PC-9 (cell line): ENCODE results near the gene TAMM41. TPM values are rescaled to one million over a fixed set of nuclear protein-coding genes. Genes with fewer than 3 reads are reported as not detected.

Experiments used
- BruUV-seq: library from RNA; stranded (reverse); fragments of 400-500 nt; replicated peaks from 2 replicates; lab custom pipeline; 2021; lab: Mats Ljungman, UMichigan
- CTCF ChIA-PET: fragments of 300-600 bp; sonication (Branson Sonifier 250); formaldehyde crosslinking; loops from one replicate; lab custom pipeline; 2022; ENCODE audit warnings: antibody characterized with exemption; lab: Charles Lee
- POLR2A ChIA-PET: fragments of 300-600 bp; sonication (Branson Sonifier 250); formaldehyde crosslinking; loops from one replicate; lab custom pipeline; 2022; ENCODE audit warnings: antibody characterized with exemption; ENCODE audit not compliant: unreplicated experiment; lab: Charles Lee
- DNase-seq, 2 experiments: peaks; one replicate each; pipeline versions ENCODE4 v3.0.0 to v3.0.0-alpha.2; 2015 to 2022; ENCODE audit warnings: mixed read lengths in 1 of 2
- H2AFZ ChIP-seq: fragments of 200-600 bp; sonication (generic); 2 replicates; pipeline ENCODE4 v1.8.1; 2017; ENCODE audit warnings: antibody characterized with exemption
- H3F3A ChIP-seq: fragments of 200-600 bp; sonication (generic); 2 replicates; pipeline ENCODE4 v1.8.1; 2017; ENCODE audit warnings: antibody characterized with exemption, mild to moderate bottlenecking, low read depth; ENCODE audit not compliant: insufficient read depth
- H3K27ac ChIP-seq: fragments of 200-600 bp; sonication (generic); 2 replicates; pipeline ENCODE4 v1.6.1; 2016; ENCODE audit warnings: mixed run types
- H3K27me3 ChIP-seq: fragments of 200-600 bp; sonication (generic); 2 replicates; pipeline ENCODE4 v1.6.1; 2016; ENCODE audit warnings: low read depth, mixed run types; ENCODE audit not compliant: insufficient read depth
- H3K36me3 ChIP-seq: fragments of 200-600 bp; sonication (generic); 2 replicates; pipeline ENCODE4 v1.6.1; 2016; ENCODE audit warnings: low read depth, mixed run types
- H3K4me1 ChIP-seq: fragments of 200-600 bp; sonication (generic); replicated peaks from 2 replicates; pipeline ENCODE4 v1.6.1; 2016; ENCODE audit warnings: mixed run types; ENCODE audit not compliant: insufficient read depth
- H3K4me2 ChIP-seq: fragments of 200-600 bp; sonication (generic); 2 replicates; pipeline ENCODE4 v1.6.1; 2017; ENCODE audit warnings: mixed run types
- H3K4me3 ChIP-seq: fragments of 200-600 bp; sonication (generic); 2 replicates; pipeline ENCODE4 v1.6.1; 2016; ENCODE audit warnings: mixed run types
- H3K79me2 ChIP-seq: fragments of 200-600 bp; sonication (generic); 2 replicates; pipeline ENCODE4 v1.6.1; 2017; ENCODE audit warnings: low read depth, mixed run types
- H3K9me2 ChIP-seq: fragments of 200-600 bp; sonication (generic); 2 replicates; pipeline ENCODE4 v1.8.1; 2017; ENCODE audit warnings: mild to moderate bottlenecking; ENCODE audit not compliant: insufficient read depth
- H3K9me3 ChIP-seq: fragments of 200-600 bp; sonication (generic); 2 replicates; pipeline ENCODE4 v1.8.1; 2016; ENCODE audit warnings: low read depth; ENCODE audit not compliant: insufficient read depth
- H4K20me1 ChIP-seq: fragments of 200-600 bp; sonication (generic); 2 replicates; pipeline ENCODE4 v1.8.1; 2017; ENCODE audit not compliant: insufficient read depth
- CTCF ChIP-seq: fragments of 200-600 bp; sonication (generic); conservative IDR thresholded peaks from 2 replicates; pipeline ENCODE4 v1.6.1; 2017; ENCODE audit warnings: mixed run types, antibody characterized with exemption, mild to moderate bottlenecking, moderate library complexity
- EZH2 ChIP-seq: fragments of 200-600 bp; sonication (generic); IDR thresholded peaks from 2 replicates; pipeline ENCODE4 v1.8.0; 2017; ENCODE audit warnings: antibody characterized with exemption, low read depth
- intact Hi-C: fragments of 100-400 bp; cut with micrococcal nuclease; formaldehyde crosslinking; loops from one replicate; pipeline ENCODE4 v1.10.0; 2022; ENCODE audit not compliant: unreplicated experiment
- total RNA-seq: library from RNA; stranded (reverse); gene quantifications from 2 replicates; pipeline ENCODE4 v1.2.3, GENCODE V29; 2021

Gene TAMM41
- total RNA-seq, 1 experiment from 2014 or later: 25.3 TPM

- no peak overlapping the region for H3K4me3 ChIP-seq
- no peaks in the 10 kb centered on the region for H4K20me1 ChIP-seq
- no peak overlapping the region for H3K27ac ChIP-seq
- no peaks in the 10 kb centered on the region for H3K9me3 ChIP-seq
- H3K27me3 ChIP-seq: no peaks in the 10 kb centered on the region
- intact Hi-C loops: no loop called here
- ChIA-PET POLR2A (no interaction called here), CTCF (interaction anchor here (0.6 to 0.7 kb wide), 3 partner anchors 293 to 1493 kb away, joined by 3 to 7 read pairs (median 3); no protein-coding TSS in a partner anchor)
- no peaks in the 10 kb centered on the region for H3K4me1 ChIP-seq
- peaks cover 21% of the 10 kb centered on the region; the same call in 1 of the 2 replicates for H3K36me3 ChIP-seq
- H3K79me2 ChIP-seq: no peaks in the 10 kb centered on the region
- no peaks in the 10 kb centered on the region; the same call in 1 of the 2 replicates for H3F3A ChIP-seq
- TF ChIP-seq EZH2 (no peak), CTCF (no peak)
- BruUV-seq: no TSS peak
- no peak for DNase-seq
- no peak overlapping the region for H3K4me2 ChIP-seq
- H3K9me2 ChIP-seq: no peaks in the 10 kb centered on the region
- no peak overlapping the region for H2AFZ ChIP-seq
Observed at GRCh38 chr3:11826628-11827265, 19.9 kb downstream of the TAMM41 start.

- Histone ChIP-seq H3K4me3 (no peak overlapping the region), H3K9me3 (no peaks in the 10 kb centered on the region), H3K4me2 (no peak overlapping the region), H3K27ac (no peak overlapping the region), H4K20me1 (peaks cover 7% of the 10 kb centered on the region; the same call in 1 of the 2 replicates), H3K27me3 (no peaks in the 10 kb centered on the region), H3K36me3 (peaks cover 26% of the 10 kb centered on the region; the same call in 1 of the 2 replicates), H3F3A (peaks cover 4% of the 10 kb centered on the region; the same call in 1 of the 2 replicates), H3K4me1 (no peaks in the 10 kb centered on the region), H3K9me2 (no peaks in the 10 kb centered on the region), H3K79me2 (no peaks in the 10 kb centered on the region), H2AFZ (no peak overlapping the region)
- intact Hi-C loops: no loop called here
- BruUV-seq: no TSS peak
- DNase-seq: no peak
- ChIA-PET POLR2A (no interaction called here), CTCF (no interaction called here)
- no peak for TF ChIP-seq CTCF
- no peak for TF ChIP-seq EZH2
Observed at GRCh38 chr3:11825301-11825700, 21.4 kb downstream of the TAMM41 start.

GRCh38 chr3:11820531-11821041 is 26.1 kb downstream of the TAMM41 start:
- Histone ChIP-seq H3K9me2 (no peaks in the 10 kb centered on the region), H3K4me3 (no peak overlapping the region), H3K27ac (no peak overlapping the region), H3F3A (peaks cover 12% of the 10 kb centered on the region), H3K4me2 (no peak overlapping the region), H3K36me3 (peaks cover 12% of the 10 kb centered on the region; the same call in 1 of the 2 replicates), H3K9me3 (no peaks in the 10 kb centered on the region), H2AFZ (no peak overlapping the region), H4K20me1 (peaks cover 11% of the 10 kb centered on the region; the same call in 1 of the 2 replicates), H3K4me1 (no peaks in the 10 kb centered on the region), H3K27me3 (no peaks in the 10 kb centered on the region), H3K79me2 (no peaks in the 10 kb centered on the region)
- ChIA-PET POLR2A (no interaction called here), CTCF (no interaction called here)
- no peak for TF ChIP-seq CTCF
- TF ChIP-seq EZH2: no peak
- no TSS peak for BruUV-seq
- intact Hi-C loops: no loop called here
- DNase-seq: no peak
